Limb (tissue), 2 donors: ENCODE data around the gene ARL10.
A peak's percentile ranks its signal among the peaks of the same experiment; 100 is the strongest.

Source experiments
- DNase-seq, 2 donors: peaks; one replicate each; pipeline ENCODE4 v3.0.0-alpha.2; 2016; ENCODE audit errors: extremely low spot score in 2 of 2

The ARL10 gene

DNA sequence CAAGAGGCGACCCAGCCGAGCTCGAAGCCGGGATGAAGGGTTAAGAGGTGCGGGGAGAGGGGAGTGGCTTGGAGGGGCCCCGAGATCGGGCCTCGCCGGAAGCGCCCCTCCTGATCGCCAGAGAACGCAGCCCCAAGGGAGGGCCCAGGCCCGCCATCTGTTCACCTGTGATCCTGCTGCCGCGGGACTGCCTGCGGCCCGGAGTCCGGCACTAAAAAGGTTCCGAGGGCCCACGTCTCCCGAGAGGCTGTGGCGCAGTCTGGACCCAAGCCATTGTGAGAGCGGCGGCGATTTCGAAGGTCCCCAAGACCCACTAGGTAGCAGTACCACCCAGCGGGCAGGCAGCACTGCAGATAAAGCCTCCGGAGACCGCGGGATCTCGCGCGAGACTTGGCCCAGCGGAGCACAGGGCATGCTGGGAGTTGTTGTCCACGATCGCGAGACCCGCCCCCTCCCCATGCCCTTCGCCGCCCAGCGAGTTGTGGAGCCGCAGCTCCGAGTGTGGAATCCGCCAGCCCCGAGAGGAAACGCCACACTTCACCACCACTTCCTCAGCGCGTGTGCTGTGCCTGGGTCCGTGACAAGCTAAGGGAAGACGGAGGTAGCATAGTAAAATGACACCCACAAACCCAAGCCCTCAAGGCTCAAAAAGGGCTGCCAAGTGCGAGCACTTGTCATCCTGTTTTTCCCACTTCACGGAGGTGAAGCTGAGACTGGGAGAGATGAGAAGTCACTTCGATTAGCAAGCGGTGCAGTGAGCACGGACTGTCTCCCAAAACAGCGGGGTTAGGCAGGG is 3.7 kb upstream of the ARL10 start, which contains the start of gene KIAA1191:
KIAA1191 (minus strand) TSS at position 328 of the 796 bp plus-strand sequence. CDS start 2,256 bp downstream, outside the sequence.
- DNase-seq: peak; percentile 86 to 94

DNA sequence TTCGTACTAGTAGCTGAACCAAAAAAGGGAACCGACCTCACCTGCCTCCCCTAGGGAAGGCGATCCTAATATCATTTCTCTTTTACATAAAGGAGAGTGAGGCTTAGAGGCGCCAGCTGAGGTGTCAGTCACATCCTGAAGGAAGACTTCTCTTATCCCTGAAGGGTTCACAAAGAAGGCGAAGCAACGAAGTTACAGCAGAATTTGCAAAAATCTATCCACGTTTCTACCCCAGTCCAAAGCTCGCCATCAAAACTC is 3.1 kb upstream of the ARL10 start:
- no peak for DNase-seq

DNA sequence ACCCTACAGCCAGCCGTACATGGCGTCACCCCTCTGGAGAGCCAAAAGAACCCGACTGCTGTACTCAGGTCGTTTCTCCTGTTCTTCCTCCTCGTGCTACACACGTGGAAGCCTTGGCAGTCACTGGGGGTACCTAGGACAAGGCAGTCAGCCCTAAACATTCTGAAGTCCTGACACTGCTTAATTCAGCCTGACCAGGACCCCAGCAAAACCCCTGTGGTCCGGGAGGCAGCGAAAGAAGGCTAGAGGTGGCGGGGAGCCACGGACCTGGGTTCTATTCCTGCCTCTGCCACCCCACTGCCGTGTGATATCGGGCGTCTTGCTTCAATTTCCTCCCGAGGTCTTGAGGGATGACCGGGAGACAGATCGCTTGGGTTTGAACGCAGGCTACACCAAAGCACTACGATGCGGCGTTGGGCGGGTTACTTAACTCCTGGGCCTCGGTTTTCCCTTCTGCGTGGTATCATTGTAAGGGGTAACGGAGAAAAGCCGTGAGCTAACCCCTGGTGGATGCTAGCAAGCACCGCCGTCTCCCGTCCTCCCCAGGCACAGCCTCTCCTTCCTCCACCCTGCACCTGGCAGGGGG is 429 bp upstream of the ARL10 start:
- DNase-seq: no peak

DNA sequence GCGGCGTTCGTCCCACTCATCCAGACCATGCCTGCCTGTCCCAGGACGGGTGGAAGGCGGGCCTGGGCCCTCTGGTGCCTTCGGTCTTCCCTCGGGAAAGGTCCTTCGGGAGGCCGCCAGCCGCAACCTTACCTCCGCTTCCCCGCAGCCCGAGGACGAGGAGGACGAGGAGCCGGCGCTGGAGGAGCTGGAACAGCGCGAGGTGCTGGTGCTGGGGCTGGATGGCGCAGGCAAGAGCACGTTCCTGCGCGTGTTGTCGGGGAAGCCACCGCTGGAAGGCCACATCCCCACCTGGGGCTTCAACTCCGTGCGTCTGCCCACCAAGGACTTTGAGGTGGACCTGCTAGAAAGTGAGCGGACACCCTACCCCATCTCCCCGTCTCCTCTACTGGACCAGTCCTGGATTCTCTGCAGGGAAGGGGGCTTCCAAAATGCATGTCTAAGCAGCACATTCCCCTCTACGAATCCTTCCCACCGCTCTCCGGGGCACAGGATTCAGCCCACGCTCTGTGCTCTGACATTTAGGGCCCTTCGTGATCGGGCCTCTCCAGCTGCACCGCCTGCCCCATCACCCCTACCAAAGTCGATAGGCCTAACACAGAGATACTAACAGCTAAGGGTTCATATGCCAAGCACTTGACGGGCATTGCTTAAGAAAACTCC is 1.1 kb downstream of the ARL10 start:
- DNase-seq: no peak

DNA sequence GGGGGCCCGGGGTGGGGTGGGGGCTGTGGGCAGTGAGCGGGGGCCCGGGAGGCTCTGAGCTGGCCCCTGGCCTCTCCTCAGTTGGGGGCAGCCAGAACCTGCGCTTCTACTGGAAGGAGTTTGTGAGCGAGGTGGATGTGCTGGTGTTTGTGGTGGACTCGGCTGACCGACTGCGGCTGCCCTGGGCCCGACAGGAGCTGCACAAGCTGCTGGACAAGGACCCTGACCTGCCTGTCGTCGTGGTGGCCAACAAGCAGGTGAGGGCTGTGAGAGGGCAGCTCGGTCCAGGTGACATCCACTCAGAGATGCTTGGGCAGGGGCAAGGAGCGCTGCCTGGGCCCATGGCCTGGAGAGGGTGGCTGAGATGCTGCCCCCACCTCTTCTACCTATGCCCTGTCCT is 3.4 kb downstream of the ARL10 start:
- DNase-seq: no peak

DNA sequence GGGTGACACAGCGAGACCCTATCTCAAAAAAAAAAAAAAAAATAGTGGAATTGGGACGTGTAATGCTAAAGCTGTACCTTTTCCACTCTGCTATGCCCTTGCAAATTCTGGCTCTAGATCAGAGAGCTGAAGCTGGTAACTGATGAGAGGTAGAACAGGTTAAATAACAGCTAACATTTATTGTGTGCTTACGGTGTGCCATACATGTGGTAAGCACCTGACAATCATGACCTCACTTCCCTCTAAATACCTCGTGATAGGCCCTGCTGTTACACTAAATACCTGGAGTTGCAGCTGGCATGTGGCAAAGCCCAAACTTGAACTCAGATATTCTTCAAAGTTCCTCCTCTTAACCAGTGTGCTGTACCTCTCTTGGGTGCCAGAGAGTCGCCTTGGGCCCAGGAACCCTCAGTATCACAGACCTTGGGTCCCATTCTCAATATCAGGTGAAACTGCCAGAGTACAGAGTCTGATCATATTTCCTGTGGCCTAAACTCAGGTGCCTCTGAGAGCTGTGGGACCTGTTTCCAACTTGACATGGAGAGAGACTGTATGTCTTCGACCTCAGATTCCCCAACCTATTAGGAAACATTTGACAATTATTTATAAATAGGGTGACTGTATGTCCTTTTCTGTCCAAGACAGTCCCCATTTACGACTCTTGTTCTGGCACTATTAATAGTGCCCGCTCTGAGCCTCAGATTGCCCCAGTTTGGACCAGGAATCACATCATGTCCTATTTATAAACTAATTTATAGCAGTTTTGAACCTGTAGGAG is 4.8 kb downstream of the ARL10 start:
- no peak for DNase-seq

DNA sequence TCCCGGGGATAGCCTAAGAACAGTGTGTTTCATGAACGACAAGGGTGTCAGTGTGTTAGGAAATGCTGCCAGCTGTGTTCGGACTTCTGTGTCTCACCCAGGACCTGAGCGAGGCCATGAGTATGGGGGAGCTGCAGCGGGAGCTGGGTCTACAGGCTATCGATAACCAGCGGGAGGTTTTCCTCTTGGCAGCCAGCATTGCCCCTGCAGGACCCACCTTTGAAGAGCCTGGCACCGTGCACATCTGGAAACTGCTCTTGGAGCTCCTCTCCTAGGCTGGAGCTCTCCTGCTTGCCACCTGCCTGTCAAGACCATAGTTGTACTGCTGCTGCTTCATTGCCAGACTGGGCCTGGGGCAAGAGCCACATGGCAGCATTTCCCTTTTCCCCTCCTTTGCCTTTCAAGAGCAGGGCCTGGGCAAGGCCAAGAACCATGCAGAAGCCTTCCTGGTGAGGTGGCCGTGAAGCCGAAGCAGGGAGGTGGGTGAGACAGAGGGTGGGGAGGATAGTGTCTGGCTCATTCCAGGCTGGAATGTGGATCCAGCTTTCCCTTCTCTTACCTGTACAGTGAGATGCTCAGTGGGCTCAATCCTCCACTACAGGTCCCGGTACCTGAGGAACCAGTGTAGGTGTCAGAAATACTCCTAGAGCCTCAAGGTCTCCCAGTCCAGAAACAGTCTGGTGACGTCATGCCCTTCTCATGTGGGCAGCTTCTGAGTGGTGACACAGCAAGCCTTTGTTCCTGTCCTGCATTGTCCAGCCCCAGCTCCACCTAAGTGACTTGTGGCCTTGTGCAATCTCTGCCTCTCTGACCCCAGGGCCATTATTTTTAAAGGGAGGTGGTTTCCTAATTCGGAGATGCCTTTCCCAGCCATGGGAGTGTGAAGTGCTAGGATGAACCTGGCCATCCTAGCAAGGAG is 6.6 kb downstream of the ARL10 start:
- DNase-seq: no peak

DNA sequence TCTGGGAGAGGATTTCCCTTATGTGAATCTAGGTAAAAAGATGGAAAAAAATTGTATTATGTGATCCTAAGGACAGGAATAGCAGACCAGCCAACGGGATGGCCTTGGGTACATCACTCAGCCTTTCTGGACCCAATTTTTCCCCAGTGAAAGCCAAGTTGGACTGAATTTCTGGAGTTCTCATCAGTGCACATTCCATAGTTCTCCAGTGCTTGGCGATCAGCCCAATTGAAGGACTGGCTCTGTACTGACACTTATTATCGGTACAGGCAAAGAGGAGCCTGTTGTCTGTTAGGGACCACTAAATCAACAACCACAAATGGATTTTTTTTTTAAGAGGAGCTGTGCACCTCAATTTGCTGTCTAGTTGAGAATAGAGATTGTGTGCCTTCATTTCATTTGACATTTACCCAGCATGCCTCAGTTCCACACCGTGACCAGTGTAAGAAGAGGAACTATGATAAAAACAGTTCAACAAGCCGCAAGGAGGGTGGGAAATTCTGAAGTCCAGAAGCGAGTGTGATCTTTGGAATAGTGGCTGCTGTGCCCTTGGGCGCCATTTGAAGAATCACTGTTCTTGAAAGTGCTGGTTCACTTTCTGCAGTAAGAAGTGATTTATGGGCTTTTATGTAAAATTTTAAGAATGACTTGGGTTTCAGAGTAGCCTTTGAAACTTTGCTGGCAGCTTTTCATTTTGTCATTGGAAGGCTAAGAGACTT is 8.0 kb downstream of the ARL10 start:
- no peak for DNase-seq

DNA sequence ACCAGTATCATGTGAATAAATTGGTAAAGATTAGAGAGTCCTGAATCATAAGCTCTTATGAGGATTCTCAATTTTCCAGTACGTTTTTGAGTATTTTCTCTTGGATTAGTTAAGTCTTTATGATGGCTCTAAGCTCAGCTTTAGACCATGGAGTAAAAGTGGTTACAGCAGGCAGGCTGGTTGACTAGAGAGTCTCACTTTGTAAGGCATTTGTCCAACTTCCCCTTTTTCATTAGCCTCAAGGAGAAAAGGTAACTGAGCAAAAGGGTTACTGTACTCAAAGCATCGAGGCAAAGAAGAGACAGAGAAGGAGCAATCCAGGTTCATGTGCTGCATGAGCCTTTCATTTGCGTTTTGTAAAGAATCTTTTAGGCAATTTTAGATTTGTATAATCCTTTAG is 14.6 kb downstream of the ARL10 start:
- DNase-seq: no peak

DNA sequence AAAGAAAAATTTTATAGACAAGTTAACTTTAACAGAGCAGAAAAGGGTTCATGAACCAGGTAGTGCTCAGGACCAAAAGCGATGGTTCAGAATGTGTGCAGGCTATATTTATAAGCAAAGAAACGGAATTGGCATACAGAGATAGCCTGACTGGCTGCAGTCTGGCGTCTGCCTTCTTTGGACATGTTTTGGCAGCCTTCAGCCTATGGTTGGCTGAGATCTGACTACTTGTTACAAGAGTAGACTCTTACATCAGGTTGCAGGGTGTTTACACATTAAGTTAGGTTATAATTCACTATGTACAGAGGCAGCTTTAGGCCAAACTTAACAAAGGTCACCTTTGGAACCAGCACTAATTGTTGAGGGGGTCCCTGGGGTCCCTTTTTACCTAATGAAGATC is 16.1 kb downstream of the ARL10 start:
- no peak for DNase-seq

DNA sequence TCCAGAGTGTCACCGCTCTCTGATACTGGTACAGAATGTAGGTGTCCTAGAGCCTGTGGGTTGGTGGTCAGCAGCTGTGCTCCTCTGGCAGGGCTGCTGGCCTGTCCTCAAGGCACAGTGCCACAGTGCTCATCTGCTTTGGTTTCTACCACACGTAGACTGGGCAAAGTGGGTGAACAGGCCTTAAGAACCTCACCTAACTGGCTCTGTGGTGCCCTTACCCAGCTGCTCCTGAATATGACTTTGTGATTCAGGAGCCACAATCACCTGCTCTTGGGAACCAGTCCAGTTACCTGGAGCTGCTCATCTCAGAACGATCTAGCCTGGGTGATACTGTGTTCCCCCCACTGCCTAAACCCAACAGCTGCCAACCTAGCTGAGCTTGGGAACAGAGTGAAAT is 16.7 kb downstream of the ARL10 start:
- DNase-seq: no peak

DNA sequence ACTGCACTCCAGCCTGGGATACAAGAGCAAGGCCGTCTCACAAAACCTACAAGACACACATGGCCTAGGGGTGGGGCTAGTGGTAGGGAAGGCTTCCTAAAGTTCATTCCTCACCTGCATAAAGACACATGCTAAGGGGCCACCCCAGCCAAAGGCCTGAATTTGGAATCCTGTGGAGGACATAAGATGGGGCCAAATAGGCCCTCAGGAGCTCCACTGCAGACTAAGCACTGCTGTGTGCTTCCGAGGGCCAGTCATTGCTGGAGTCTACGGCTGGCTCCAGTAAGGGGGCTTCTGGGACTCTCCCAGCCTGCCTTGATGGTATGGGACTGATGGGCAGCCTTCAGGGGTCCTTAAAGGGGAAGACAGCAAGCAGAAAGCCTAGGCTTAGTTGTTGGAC is 17.4 kb downstream of the ARL10 start:
- DNase-seq: no peak

DNA sequence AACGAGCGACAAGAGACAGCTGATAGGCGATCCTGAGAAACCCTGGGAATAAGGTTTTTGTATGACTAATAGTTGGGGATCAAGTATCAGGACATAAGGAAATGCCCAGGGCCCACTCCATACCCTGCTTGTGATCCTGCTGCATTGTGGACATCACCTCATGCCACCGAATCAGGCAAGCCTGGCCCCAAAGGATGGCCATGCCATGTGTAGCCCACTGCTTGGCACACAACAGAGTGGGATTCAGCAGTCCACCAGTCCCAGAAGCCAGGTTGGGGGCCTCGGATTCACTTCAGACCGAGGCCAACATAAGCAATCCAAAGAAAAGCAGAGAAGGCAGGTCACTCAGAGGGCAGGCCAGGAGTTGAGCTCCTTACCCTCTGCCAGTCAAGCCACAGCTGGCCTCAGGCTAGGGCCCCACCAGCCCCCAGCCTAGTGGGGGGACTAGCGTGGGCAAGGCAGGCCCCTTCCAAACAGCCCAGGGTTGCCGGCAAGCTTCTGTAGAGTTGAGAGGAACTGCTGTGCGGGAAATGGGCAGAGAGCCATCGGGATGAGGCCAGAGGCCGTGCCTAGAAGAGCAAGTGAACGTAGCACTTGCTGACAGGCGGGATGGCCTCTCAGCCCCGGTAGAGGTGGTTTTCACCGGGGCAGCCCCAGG is 18.1 kb downstream of the ARL10 start:
- no peak for DNase-seq

DNA sequence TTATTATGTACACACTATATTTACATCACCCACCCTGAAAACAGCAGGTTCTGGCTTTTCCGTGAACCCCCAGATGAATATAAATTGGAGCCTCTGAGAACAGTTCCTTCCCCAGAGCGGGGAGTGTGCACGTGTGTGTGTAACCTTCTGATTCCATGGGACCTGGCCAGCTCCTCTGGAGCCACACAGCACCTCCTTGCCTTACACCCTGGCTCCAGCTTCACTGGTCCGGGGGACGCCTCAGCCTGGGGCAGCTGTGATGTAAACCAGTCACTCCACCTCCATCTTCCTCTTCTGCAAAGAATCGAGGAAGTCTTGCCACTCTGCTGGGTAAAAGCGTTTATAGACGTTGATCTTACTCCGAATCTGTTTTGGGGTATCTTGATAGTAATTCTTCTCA is 18.7 kb downstream of the ARL10 start:
- DNase-seq: no peak

DNA sequence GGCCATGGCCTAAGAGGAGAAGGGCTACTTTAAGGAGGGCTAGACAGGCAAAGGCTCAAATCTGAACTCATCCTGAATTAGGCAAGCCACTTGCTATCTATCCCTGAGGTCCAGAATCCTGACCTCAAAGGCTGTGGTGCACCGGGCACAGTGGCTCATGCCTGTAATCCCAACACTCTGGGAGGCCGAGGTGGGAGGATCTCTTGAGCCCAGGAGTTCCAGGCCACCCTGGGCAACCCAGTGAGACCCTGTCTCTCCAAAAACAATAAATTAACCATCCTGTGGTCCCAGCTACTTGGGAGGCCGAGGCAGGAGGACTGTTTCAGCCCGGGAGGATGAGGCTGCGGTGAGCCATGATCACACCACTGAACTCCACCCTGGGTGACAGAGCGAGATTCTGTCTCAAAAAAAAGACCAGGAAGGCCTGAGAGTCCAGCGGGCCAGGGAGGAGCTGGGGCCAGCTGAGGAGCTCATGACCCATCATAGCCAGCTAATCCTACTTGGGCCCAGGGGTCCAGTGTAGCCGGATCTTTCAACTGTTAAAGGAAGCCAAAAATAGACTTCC is 19.2 kb downstream of the ARL10 start:
- no peak for DNase-seq

DNA sequence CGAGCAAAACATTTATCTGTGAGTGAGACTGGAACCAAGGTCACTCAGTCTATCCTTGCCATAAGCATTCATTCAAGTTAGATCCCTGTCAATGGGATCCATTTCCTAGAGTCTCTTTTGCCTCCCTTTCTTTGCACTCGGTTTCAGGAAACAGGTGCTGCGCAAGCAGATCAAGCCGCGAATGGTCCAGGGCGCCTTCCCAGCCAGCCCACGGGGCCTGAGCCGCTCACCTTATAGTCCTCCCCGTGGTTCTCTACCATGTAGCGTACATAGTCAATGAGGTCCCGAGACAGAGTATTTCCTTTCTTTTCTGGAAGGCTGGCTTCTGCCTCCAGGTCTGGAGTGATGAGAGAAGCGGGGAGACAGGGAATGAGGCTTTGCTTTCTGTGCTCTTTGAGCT is 19.7 kb downstream of the ARL10 start:
- DNase-seq: no peak

DNA sequence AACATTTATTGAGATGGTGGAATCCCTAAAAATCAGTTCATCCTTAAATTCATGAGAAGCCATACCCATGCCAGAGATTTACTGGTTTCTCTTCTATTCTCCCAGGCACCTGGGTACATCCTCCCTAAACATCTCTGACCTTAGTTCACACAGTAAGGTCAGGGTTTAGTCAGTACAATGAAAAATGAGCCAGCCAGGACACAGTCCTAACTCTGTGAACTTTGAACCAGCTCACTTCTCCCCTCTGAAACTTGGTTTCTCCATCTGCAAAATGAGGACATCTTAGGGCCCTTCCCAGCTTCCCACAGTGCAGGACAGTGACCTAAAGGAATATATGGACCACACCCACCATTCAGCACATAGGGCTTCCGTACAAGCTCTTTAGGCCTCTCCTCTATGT is 21.2 kb downstream of the ARL10 start:
- no peak for DNase-seq

DNA sequence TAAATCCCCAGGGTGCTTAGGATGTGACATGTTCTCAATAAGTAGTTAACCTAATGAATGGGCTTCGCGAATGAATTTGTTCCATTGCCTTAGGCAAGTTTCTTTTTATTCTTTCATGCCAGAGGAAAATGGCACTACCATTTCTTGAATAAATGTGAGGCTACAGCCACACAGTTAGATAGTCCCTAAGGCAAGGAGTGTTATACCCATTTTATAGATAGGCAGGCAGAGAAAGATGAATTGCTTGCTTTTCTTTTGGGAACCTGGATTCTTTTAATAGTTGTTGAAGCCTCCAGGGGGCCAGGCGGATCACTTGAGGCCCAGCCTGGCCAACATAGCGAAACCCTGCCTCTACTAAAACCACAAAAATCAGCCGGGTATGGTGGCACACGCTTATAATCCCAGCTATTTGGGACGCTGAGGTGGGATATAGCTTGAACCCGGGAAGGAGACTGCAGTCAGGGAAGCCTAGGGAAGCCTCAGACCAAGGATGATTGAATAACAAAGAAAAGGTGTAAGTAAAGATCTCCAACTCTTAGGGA is 22.2 kb downstream of the ARL10 start:
- no peak for DNase-seq

DNA sequence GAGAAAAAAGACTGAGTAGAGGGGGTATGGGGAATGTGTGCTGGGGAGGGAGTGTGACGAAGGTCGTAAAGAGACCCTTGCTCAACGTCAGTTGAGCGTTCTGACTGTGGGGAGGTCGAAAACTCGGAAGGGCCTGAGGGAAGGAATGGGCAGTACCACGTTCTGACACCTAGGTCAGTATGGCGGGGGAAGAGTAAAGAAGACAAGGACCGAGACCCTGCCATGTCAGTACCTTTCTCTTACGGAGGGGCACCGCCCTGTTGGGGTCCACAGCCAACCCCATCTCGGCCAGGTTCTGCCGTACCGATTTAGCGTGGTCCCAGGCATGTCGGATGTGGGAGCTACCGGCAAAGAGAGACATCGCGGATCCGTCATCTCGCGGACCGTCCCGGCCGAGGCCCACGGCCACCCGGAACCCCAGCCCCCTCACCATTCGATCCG is 22.7 kb downstream of the ARL10 start:
- no peak for DNase-seq
